DMS53 treated with DMSO at 0.1 percent for 48 hours (cell line): ENCODE results near the gene TP53AIP1.

Experiments used
- DNase-seq: peaks from one replicate; lab custom pipeline; 2025; ENCODE audit not compliant: unreplicated experiment; lab: John Stamatoyannopoulos, UW

The TP53AIP1 gene, protein sequence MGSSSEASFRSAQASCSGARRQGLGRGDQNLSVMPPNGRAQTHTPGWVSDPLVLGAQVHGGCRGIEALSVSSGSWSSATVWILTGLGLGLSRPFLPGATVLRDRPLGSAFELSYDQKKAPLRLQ

DNA sequence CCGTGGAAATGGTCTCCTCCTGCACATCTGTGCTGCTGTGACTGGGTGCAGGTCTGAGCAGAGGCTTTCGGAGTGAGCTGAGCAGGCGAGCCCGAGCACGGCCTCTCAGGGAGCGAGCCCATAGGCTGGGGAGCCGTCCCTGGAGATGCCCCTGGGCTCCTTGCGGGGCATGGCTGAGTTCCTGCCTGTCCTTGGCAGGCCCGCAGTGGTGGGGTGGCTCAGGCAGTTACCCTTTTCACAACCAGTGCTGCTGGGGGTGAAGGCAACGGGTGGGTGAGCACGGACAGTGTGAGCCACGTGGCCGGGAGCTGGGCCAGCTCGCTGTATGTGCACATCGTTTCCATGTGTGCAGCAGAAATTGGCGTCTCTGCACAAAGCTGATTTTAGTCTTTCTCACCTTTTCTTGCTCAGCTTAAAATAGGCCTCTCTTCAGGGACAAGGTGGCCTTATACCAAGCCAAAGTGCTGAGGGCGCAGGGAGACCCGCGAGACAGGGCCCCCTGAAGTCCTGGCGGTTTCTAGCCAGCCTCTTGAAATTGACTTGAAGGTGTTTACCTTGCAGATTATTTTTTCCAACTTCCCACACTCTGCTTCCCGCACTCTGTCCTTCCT lies at the start of gene TP53AIP1:
Gene TP53AIP1 (minus strand): TSS at position 55 of the 611 bp plus-strand sequence. CDS start 5,053 bp downstream, outside the sequence.
- DNase-seq: no peak

DNA sequence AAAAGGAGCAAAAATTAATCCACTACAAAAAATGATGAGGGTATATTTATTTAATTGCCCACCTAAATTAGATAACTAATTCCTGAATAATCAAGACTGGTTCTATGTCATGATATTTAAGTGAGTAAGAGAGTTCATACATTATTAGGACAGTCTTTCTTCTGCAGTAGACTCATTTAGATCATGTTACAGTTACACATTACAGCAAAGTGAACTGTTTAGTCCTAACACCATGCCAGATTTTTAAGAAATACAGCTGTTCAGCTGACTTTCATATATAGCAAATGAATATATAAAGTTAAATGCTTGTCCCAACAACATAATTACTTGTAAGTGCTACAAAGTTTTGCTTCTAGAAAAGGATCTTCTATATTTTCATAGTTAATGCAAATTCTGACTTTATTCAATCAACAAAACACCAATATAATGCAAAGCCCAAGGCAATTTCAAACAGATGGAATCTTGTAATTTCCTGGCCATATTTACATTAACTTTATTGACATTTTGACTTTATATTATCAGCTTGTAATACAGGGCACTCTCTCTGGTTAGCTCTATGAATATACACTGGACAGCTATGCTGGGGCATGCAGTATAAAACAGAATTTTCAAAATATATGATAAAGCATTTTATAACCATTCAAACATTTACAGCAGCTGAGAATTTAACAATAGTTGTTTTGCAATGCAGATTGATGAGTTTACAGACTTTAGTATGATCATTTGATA lies 45.7 kb upstream of the TP53AIP1 start:
- no peak for DNase-seq

DNA sequence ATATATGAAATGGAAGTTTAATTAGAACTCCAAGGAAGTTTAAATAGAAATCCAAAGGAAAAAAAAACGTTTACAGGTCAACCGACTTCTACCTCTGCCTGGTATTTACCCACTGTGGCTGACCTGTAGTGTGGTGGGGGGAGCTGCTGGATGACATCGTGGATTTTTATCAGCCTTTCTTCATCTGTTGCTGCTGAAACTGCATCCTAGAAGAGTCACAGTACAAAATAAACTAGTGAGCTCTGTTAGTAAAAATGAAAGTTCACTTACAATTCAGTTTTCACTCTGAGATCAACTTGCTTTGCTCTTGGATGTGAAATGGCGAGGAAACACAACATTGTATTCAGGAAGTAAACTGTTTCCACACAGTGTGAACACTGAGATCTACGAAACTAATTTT lies 43.2 kb upstream of the TP53AIP1 start:
- no peak for DNase-seq

DNA sequence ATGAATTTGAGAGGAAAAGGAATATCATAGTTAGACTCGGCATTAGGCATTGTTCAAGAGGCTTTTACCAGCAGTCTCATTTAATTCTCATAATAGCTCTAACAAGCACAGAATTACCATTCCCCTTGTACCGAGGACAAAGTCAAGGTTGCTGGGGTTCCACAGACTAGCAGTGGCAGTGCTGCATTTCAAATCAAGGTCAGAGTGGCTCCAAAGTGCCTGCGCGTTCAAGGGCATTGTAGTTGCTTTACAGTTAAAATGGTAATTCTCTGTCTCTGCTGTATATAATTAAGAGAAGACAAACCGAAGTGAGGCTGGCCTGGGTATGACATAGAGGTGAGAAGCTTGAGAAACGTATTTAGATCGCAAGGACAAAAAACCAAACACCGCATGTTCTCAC lies 40.4 kb upstream of the TP53AIP1 start:
- no peak for DNase-seq

DNA sequence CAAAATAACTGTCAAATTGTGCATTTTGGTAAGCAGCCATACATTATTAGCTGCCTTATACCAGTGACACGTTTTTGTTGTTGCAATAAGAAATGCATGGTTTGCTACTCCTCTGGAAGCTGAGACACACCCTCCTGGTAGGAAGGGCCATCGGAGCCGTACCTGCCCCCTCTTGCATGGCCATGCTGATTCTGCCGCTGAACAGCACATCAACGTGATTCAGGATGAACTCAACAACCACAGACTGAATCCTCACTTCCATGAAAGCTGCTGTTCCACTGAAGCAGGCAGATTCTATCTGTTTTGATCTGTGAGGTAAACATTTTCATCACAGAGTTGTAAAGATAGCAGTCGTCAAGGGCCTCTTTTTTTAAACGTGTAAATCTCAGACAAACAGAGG lies 38.6 kb upstream of the TP53AIP1 start:
- DNase-seq: no peak

DNA sequence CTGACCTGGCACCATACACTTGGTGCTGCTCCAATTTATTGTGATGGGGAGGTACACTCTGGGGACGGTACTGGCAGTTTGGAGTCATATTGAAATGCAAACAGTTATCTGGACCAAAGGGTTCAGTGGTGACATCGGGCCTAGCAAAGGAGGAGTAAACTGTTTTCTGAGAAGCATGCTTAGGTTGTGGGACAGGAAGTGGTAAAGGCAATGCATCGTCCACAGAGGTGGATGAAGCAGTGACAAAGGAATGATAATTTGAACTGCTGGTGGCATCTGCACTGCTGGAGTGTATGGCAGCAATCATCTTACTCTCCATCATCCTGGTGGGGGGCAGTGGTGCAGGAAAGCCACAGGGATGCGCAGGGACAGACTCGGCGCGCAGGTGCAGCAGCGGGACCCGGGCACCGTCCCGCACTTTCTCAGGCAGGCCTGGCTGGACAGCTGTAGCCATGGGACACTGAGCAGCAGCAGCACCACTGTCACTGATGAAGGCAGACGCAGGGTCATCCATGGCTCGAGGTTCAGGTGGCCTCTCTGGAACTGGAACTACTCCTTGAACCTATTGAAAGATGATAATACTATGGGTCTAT lies 28.0 kb upstream of the TP53AIP1 start:
- no peak for DNase-seq

DNA sequence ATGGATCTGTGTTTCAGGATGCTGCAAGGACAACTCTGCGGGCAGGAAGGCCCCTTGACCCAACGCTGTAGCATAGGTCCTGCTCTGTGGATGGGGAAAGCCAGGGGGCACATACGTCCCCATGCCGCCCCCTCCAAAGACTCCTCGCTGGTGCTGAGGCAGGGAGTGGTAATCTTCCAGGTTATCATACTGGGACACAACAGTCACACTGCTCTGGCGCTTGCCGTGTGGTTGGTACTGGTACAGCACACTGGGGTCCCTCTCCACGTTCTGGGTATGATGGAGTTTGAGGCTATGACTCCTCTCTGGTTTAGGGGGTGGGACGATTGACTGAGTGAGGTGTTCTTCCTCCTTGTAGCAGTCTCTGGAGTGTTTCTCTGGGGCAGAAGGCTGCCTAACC lies 26.2 kb upstream of the TP53AIP1 start:
- no peak for DNase-seq

DNA sequence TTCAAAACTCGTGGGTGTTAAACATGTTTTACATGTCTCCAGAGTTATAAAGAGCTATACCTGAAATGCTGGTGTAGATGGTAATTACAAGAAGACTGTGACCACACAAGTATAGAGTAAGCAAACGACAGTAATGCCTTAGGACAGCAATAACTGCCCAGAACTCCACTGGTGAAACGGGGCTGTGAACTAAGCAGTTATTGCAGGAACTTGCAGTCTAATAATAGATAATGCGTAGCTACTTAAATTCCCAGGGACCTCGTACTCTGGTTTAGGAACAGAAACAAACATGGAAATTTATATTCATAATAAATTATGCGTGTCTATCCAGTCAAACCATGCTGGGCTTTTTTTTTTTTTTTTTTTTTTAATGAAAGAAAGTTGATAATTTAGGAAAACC lies 24.9 kb upstream of the TP53AIP1 start:
- no peak for DNase-seq

DNA sequence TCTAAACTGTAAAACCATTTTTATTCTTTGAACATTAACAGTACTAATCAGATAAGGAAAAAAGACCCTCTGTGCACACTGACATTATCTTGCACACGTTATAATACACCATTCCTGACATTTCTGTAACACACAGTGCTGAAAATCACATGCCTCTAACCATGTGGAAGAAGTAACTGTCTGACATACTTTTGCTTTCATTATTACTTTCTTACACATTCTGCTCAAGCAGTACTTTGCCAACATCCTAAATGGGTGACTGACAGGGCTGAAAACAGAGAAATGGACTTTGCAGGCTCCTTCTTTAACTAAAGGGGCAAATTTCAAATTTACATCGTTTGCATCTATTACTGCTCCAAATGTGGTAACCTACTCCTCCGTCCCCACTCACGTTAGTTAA lies 22.8 kb upstream of the TP53AIP1 start:
- no peak for DNase-seq

DNA sequence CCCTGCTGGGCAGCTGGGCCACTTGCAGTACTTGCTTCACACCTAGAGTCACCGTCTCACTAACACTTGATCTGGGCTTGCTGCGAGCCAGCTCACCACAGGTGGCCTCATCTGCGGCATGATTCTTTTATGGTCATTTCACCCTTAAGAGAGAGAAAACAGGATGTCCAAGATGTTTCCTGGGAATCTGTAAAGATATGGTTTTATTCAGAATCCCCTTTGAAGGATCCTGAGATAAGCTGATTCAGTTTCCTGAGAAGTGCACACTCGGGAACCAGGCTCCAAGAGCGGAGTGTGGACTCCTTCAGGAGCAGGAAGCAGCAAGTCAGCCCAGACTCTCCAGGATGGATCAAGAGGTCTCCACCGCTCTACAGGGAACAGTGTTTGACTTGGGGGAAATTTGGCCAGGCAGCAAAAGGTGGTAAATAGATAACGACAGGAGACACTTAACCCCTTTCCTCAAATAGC lies 21.8 kb upstream of the TP53AIP1 start:
- DNase-seq: no peak

DNA sequence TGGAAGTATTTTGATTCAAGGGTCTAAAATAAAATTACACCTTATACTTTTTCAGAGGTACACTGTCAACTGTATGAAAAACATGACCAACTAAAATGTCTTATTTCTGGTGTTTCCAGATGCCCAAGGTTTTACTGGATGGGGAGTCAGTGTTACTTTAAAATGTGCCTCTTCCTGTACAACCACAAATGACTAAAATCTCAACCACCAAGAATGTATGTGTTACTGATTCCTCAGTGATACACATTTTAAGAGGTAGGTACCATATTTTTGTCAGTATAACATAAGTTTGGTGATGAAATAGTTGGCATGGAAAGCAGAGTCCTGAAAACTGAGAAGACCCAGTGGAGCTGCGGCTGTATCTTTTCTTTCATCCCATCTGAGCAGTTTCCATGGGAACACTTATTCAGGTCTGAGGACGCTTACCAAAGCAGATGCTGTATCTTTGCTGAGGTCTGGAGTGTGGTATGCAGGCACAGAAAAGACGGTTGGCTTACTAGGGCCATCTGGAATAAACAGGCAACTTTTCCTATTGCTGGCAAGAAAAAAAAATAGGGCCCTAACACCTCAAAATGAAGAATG lies 21.2 kb upstream of the TP53AIP1 start:
- no peak for DNase-seq

DNA sequence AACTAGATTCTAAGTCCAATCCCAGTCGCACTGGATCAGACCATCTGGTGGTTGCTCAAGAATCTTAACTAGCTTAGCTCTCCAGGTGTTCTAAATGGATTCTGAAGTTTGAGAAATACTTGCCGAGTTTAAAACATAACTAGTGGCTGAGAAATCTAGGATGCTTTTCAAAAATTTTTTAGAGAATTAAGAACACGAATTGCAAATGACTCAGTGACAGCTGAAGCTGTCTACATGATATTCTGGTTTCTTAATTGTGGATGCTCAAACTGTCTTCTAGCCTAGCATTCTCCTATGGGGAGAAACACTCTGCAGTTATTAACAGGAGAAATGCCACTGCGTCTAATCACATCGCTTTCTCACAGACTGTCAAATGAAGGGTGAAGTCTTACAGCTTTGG lies 20.2 kb upstream of the TP53AIP1 start:
- no peak for DNase-seq

DNA sequence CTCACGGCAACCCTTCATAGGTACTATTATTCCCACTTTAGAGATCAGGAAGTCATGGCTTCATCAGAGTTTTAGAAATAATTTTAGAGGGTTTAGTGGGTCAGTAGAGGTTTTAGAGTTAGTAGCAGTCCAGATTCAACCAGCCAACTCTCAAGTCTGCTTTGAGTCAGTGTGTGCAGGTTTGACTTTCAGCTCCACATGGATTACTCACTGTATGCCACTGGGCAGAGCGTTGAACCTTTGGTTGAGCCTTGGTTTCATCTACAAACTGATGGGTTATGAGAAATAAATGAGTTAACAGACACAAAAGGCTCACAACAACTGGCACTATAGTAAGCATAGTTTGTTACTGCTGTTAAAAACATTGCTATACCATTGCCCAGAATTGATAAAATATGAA lies 19.0 kb upstream of the TP53AIP1 start:
- DNase-seq: no peak

DNA sequence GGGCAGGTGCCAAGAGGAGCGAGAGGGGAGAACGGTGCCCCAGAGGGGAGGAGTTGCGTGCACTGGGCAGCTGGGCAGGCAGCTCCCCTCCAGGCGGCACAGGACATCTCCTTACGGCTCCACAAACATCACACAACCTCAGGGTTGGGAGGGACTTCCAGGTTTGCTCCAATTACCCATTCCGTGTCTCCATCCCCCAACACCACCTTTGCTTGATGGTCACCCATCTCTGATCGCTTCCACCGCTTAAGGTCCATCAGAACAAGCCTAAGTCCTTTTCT lies 14.5 kb upstream of the TP53AIP1 start:
- DNase-seq: no peak

DNA sequence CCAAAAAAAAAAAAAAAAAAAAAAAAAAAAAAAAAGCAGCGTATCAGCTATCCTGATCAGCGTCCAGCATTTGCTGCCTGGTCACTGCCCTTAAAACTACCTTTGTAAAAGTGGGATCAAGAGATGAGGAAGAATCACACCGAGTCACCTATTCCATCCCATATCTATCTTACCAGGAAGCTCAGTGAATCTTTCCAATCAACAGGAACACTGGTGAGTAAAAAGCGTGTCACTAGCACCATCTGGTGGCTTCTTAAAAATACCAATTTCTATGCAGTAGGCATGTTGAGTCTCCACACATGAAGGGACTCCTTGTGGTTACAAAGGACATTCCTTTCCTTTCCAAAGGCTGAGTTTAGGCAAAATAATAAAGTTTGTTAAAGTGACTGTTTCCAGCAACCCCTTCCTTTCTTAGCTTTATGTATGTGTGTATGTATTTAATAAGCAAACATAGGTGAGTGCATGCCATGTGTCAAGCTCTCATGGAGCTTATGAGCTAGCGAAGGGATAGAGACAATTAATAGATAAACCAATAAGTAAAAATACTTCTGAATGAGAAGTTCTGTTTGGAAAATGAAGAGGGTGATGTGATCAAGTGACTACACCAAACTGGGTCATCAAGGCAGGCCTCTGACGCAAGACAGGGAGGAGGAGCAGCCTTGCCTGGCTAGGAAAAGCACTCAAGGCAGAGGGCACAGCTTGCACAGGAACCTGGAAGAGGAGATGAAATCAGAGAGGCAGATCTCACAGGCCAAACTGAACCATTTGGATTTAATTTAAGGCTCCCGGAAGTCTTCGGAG lies 13.9 kb upstream of the TP53AIP1 start:
- peak; percentile 91 for DNase-seq

DNA sequence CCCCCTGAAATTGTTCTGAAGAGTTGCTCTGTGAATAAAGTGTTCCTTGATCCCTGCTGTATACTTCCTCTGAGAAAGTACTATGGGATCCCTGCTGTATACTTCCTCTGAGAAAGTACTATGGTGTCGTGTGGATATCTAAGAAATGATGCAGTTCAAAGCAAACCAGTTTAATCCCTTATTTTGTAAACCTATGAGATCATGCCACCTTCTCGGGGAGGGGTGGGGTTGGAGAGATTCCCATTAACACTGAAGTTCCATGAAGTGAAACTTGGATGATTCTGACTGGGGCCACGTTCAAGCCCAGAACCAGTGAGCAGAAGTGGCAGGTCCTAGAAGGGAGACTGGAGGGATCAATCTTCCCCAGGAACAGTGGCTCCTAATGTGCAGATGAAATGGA lies 13.0 kb upstream of the TP53AIP1 start:
- DNase-seq: no peak

DNA sequence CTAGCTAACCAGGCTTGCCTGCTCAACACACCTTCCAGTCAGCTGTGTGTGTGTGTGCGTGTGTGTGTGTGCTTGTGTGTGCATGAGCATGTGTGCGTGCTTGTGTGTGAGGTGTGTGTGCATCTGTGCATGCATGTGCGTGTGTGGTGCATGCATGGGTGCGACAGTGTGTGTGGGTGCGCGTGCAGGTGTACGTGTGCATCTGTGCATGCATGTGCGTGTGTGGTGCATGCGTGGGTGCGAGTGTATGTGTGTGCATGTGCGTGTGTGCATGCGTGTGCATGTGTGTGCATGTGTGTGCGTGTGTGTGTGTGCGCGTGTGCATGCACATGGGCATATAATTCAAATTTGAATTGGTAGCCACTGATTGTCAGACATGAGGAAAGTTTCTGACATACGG lies 10.5 kb upstream of the TP53AIP1 start:
- DNase-seq: no peak

DNA sequence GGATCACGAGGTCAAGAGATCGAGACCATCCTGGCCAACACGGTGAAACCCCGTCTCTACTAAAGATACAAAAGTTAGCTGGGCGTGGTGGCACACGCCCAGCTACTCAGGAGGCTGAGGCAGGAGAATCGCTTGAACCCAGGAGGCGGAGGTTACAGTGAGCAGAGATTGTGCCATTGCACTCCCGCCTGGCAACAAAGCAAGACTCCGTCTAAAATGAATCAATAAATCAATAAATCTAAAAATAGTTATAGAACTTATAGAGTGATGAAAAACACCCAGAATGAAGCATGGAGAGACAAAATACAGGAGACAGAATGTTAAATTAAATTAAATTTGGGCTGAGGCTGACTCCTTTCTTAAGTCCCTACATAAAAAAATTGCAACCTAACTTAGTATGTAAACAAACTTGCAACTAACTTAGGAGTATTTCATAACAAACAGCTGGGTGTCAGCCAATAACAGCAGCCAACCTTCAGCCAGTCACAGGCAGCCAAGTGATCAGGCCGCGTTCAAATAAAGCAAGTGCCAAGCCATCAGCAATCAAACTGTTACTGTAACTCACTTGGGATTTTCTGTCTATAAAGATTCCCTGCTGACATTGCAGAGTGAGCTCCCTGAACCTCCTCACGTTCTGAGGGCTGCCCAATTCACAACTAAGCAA lies 7.3 kb upstream of the TP53AIP1 start:
- DNase-seq: no peak

DNA sequence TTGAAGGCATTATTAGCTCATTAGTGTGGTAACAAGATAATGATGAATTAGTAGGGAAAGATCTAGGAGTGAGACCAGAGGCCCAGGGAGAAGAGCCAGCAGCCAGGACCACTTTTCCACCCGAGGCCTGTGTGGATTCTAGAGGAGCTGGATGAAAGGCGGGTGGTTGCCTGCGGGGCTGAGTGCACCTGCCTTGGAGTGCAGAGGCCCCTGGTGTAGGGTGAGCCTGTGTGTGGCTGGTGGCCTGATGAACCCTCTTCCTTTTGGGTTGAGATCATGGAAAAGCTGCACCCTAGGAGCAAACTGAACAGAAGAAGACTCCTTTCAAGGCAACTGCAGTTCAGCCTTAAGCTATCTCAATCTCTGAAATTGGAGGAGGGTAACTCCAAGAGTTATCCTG lies 5.9 kb upstream of the TP53AIP1 start:
- DNase-seq: no peak

DNA sequence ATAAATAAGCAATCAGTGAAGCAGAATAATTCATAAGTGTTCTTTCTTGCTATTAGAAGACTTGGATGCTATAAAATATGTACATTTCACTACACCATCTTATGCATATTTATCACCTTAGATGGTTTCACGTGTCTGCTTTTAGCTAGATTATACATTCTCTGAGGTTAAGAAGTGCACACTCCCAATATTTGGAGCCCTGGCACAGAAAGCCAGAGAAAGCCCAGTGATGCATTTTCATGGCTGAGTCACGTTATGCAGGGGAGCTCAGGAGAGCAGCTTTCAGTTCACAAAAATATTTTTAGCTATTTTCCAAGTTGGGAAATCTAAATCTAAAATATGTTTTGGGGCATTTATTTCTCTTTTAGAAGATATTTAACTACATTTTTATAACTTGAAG lies 5.1 kb upstream of the TP53AIP1 start:
- DNase-seq: no peak

DNA sequence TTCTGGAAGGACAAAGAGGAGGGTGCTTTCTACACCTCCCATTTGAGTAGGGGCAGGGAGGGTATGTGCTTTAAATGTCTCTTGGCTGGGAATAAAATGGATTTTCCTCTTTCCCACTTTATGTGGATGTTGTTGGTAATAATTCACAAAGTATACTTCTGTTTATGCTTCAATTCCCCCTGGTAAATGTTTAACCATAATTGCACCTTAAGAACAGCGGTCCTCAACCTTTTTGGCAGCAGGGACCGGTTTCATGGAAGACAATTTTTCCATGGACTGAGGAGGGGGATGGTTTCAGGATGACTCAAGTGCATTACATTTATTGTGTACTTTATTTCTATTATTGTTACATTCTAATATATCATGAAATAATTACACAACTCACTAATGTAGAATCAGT lies 4.0 kb upstream of the TP53AIP1 start:
- no peak for DNase-seq
